Neural progenitor cell (in vitro differentiated cells): ENCODE data around the gene RPS6KB2.

ENCODE experiments used
- EZH2 ChIP-seq: fragments of 200-600 bp; sonication (generic); IDR thresholded peaks from 2 replicates; pipeline ENCODE4 v1.6.1; 2017; ENCODE audit warnings: antibody characterized with exemption, mild to moderate bottlenecking, moderate library complexity
- EZH2phosphoT487 ChIP-seq: fragments of 200-600 bp; sonication (generic); IDR thresholded peaks from 2 replicates; pipeline ENCODE4 v1.6.1; 2017; ENCODE audit warnings: antibody characterized with exemption
- TF ChIP-seq, protein P1 (sequence below): fragments of 200-600 bp; sonication (generic); IDR thresholded peaks from 2 replicates; pipeline ENCODE4 v1.5.1; 2017; ENCODE audit warnings: antibody characterized with exemption, mild to moderate bottlenecking

DNA sequence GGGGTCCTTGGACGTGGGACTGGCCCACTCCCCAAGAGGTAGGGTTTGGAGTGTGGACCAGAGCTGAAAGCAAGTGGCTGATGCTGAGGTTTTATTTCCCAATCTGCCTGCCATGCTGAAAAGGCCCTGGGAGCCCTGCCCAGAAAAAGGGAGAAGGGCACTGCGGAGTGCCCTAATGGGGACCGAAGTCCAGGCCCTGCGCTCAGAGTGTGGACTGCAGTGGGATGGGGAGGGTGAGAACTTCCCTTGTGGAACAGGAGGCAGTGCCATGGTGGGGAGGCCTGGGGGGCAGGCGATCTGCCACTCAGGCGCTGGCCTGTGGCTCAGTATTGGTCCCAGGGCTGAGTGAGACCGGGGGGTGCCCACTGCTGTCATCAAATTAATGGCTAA is 19.9 kb downstream of the RPS6KB2 start:
- TF ChIP-seq, protein P1, sequence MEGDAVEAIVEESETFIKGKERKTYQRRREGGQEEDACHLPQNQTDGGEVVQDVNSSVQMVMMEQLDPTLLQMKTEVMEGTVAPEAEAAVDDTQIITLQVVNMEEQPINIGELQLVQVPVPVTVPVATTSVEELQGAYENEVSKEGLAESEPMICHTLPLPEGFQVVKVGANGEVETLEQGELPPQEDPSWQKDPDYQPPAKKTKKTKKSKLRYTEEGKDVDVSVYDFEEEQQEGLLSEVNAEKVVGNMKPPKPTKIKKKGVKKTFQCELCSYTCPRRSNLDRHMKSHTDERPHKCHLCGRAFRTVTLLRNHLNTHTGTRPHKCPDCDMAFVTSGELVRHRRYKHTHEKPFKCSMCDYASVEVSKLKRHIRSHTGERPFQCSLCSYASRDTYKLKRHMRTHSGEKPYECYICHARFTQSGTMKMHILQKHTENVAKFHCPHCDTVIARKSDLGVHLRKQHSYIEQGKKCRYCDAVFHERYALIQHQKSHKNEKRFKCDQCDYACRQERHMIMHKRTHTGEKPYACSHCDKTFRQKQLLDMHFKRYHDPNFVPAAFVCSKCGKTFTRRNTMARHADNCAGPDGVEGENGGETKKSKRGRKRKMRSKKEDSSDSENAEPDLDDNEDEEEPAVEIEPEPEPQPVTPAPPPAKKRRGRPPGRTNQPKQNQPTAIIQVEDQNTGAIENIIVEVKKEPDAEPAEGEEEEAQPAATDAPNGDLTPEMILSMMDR, result no peak
- TF ChIP-seq EZH2 (no peak), EZH2phosphoT487 (no peak)
